Measurements from ENCODE around the gene MYH7B. TPM values are rescaled to one million over a fixed set of nuclear protein-coding genes. Genes with fewer than 3 reads are reported as not detected.

MYH7B gene
- total RNA-seq, 1 experiment from 2014 or later, result 0.07 TPM

DNA sequence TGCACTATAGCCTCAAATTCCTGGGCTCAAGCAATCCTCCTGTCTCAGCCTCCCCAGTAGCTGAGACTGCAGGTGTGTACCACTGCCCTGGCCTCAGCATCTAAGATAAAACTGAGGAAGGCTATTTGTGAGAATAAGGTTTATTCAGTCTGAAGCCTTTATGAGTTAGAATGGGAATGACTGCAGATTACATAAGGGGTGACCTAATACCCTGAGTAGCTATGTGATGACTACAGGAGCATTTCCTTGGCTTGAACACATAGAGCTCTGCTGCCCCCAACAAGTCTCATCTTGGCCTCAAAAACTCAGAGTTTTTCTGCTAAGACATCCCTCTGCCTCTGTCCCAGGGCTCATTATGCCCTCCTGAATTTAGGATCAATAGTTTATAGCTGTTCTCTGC lies 7.6 kb upstream of the MYH7B start:
- POLR2A ChIA-PET, result interaction anchor here (0.6 to 1.2 kb wide), 4 partner anchors 21 to 636 kb away, joined by 3 to 4 read pairs (median 3); partner anchors contain the start of gene ACSS2
- BruUV-seq (replicated peaks), result no TSS peak
- CTCF ChIA-PET, result interaction anchor here (0.8 to 13.1 kb wide), 2 partner anchors 76 to 113 kb away, joined by 3 to 279 read pairs; partner anchors contain the start of genes ACSS2 and GGT7
- H3K4me1 Mint-ChIP-seq (ENCODE audit: insufficient read depth, unreplicated experiment), result peaks cover 31% of the 10 kb centered on the region
- H3K27me3 Mint-ChIP-seq (ENCODE audit: insufficient read depth, unreplicated experiment), result no peaks in the 10 kb centered on the region
- TF ChIP-seq, protein P1, sequence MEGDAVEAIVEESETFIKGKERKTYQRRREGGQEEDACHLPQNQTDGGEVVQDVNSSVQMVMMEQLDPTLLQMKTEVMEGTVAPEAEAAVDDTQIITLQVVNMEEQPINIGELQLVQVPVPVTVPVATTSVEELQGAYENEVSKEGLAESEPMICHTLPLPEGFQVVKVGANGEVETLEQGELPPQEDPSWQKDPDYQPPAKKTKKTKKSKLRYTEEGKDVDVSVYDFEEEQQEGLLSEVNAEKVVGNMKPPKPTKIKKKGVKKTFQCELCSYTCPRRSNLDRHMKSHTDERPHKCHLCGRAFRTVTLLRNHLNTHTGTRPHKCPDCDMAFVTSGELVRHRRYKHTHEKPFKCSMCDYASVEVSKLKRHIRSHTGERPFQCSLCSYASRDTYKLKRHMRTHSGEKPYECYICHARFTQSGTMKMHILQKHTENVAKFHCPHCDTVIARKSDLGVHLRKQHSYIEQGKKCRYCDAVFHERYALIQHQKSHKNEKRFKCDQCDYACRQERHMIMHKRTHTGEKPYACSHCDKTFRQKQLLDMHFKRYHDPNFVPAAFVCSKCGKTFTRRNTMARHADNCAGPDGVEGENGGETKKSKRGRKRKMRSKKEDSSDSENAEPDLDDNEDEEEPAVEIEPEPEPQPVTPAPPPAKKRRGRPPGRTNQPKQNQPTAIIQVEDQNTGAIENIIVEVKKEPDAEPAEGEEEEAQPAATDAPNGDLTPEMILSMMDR (IDR thresholded peaks at IDR 0.05; ENCODE audit: unreplicated experiment), result no peak
- no peak overlapping the region for H3K27ac Mint-ChIP-seq (ENCODE audit: low read depth, unreplicated experiment)
- DNase-seq (ENCODE audit: unreplicated experiment), result peak; percentile 27
- peaks cover 43% of the 10 kb centered on the region for H3K36me3 Mint-ChIP-seq (ENCODE audit: insufficient read depth, unreplicated experiment)
- H3K4me3 Mint-ChIP-seq (ENCODE audit: unreplicated experiment), result no peak overlapping the region
- no peaks in the 10 kb centered on the region for H3K9me3 Mint-ChIP-seq (ENCODE audit: unreplicated experiment)
- intact Hi-C loops (cut with micrococcal nuclease), result loop anchor here (1.0 kb wide), 1 partner anchor 74 kb away; no protein-coding TSS in a partner anchor

DNA sequence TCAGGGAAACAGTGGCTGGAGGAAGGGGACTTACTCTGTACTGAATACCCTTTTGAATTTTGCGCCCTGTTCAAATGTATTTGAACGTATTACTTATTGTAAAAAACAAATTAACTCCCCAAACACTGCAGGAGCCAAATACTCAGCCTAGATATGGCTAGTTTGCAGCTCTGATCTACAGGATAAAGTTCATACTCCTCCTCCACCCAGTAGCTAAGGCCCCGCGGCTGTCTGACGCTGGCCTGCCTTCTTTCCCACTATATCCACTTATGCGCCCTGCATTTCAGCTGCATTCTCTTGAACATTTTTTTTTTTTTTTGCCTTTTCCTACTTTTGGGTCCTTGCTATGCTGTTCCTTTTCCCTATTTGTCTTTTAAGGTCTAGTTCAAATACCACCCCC lies 6.5 kb upstream of the MYH7B start:
- intact Hi-C loops (cut with micrococcal nuclease), result no loop called here
- TF ChIP-seq, protein P1 (IDR thresholded peaks at IDR 0.05; ENCODE audit: unreplicated experiment), result no peak
- no TSS peak for BruUV-seq (replicated peaks)
- CTCF ChIA-PET, result interaction anchor here (0.7 to 13.1 kb wide), 2 partner anchors 77 to 115 kb away, joined by 3 to 279 read pairs; partner anchors contain the start of genes ACSS2 and GGT7
- Mint-ChIP-seq H3K4me3 (ENCODE audit: unreplicated experiment) (no peak overlapping the region), H3K9me3 (ENCODE audit: unreplicated experiment) (no peaks in the 10 kb centered on the region), H3K4me1 (ENCODE audit: insufficient read depth, unreplicated experiment) (peaks cover 20% of the 10 kb centered on the region), H3K36me3 (ENCODE audit: insufficient read depth, unreplicated experiment) (peaks cover 43% of the 10 kb centered on the region), H3K27ac (ENCODE audit: low read depth, unreplicated experiment) (peak overlapping the region; percentile 37), H3K27me3 (ENCODE audit: insufficient read depth, unreplicated experiment) (no peaks in the 10 kb centered on the region)
- POLR2A ChIA-PET, result interaction anchor here (1.2 to 4.2 kb wide), 2 partner anchors 74 to 124 kb away, joined by 3 to 32 read pairs; partner anchors contain the start of genes ACSS2 and NCOA6
- DNase-seq (ENCODE audit: unreplicated experiment), result no peak

DNA sequence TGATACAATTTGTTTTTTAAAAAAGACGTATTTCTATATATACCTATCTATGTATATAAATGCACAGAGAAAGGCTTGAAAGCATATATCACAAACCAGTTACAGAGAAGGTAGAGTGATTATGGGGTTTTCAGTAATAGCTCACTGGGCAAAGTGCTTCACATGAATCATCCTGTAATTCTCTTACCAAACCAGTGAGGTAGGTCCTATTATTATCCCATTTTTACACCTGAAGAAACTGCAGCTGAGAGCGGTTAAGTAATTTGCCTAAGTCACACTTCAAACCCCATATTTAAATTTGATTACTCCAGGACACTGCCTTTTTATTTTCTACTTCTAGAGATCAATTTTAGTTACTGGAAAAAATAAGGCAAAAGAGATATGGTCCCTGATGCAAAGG lies 4.4 kb upstream of the MYH7B start:
- intact Hi-C loops (cut with micrococcal nuclease), result no loop called here
- ChIA-PET CTCF (interaction anchor here (0.5 to 13.1 kb wide), 2 partner anchors 16 to 79 kb away, joined by 3 to 279 read pairs; partner anchors contain the start of genes ACSS2 and GGT7), POLR2A (interaction anchor here (1.5 to 4.2 kb wide), 4 partner anchors 18 to 79 kb away, joined by 5 to 32 read pairs (median 8); partner anchors contain the start of genes ACSS2 and GGT7)
- Mint-ChIP-seq H3K4me1 (ENCODE audit: insufficient read depth, unreplicated experiment) (peaks cover 25% of the 10 kb centered on the region), H3K36me3 (ENCODE audit: insufficient read depth, unreplicated experiment) (peaks cover 34% of the 10 kb centered on the region), H3K27me3 (ENCODE audit: insufficient read depth, unreplicated experiment) (no peaks in the 10 kb centered on the region), H3K27ac (ENCODE audit: low read depth, unreplicated experiment) (no peak overlapping the region), H3K9me3 (ENCODE audit: unreplicated experiment) (no peaks in the 10 kb centered on the region), H3K4me3 (ENCODE audit: unreplicated experiment) (no peak overlapping the region)
- TF ChIP-seq, protein P1 (IDR thresholded peaks at IDR 0.05; ENCODE audit: unreplicated experiment), result no peak
- no peak for DNase-seq (ENCODE audit: unreplicated experiment)
- no TSS peak for BruUV-seq (replicated peaks)

DNA sequence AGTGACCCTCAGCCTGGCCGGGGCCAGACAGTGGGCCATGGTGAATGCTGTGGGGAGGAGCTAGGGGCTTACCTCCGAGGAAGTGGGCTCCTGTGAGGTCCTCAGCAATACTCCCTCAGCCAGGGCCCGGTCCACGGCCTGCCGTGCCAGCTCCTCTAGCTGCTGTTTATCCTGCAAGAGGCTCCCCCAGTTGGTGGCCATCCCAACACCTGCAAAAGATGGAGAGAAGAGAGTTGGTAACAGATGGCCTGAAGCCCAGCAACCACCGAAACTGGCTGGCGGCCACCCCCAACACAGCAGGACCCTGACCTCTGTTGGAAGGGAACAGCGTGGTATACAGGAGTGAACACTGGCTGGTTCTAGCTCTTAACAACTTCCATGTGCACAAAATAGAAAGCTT lies 4.0 kb upstream of the MYH7B start:
- H3K27me3 Mint-ChIP-seq (ENCODE audit: insufficient read depth, unreplicated experiment), result no peaks in the 10 kb centered on the region
- intact Hi-C loops (cut with micrococcal nuclease), result no loop called here
- no peak overlapping the region for H3K4me3 Mint-ChIP-seq (ENCODE audit: unreplicated experiment)
- peaks cover 28% of the 10 kb centered on the region for H3K4me1 Mint-ChIP-seq (ENCODE audit: insufficient read depth, unreplicated experiment)
- TF ChIP-seq, protein P1 (IDR thresholded peaks at IDR 0.05; ENCODE audit: unreplicated experiment), result no peak
- DNase-seq (ENCODE audit: unreplicated experiment), result no peak
- POLR2A ChIA-PET, result interaction anchor here (1.5 to 4.2 kb wide), 3 partner anchors 29 to 79 kb away, joined by 5 to 32 read pairs (median 10); partner anchors contain the start of genes ACSS2 and GGT7
- H3K9me3 Mint-ChIP-seq (ENCODE audit: unreplicated experiment), result no peaks in the 10 kb centered on the region
- BruUV-seq (replicated peaks), result no TSS peak
- no peak overlapping the region for H3K27ac Mint-ChIP-seq (ENCODE audit: low read depth, unreplicated experiment)
- peaks cover 31% of the 10 kb centered on the region for H3K36me3 Mint-ChIP-seq (ENCODE audit: insufficient read depth, unreplicated experiment)
- CTCF ChIA-PET, result interaction anchor here (0.5 to 13.1 kb wide), 4 partner anchors 16 to 98 kb away, joined by 3 to 279 read pairs (median 3); partner anchors contain the start of genes ACSS2 and GGT7
